HUES64 (cell line): ENCODE data around the gene OSBP.
"Not testable (repeated sequence)": the region's sequence is repeated elsewhere in the genome, so short reads cannot be mapped to it uniquely, and the experiment has no call there.

Experiments
- H3K27ac ChIP-seq: 2 replicates; pipeline ENCODE4 v1.7.0; 2013; ENCODE audit warnings: low read depth, low read length, inconsistent platforms
- H3K27me3 ChIP-seq: 2 replicates; pipeline ENCODE4 v1.6.1; 2013; ENCODE audit warnings: mild to moderate bottlenecking, low read length; ENCODE audit not compliant: insufficient read depth
- H3K36me3 ChIP-seq: 2 replicates; pipeline ENCODE4 v1.6.1; 2013; ENCODE audit warnings: mild to moderate bottlenecking, low read length; ENCODE audit not compliant: insufficient read depth
- H3K4me1 ChIP-seq: 2 replicates; pipeline ENCODE4 v1.6.1; 2013; ENCODE audit warnings: mild to moderate bottlenecking, low read length, moderate library complexity; ENCODE audit not compliant: insufficient read depth
- H3K4me3 ChIP-seq: 2 replicates; pipeline ENCODE4 v1.5.1; 2013; ENCODE audit warnings: mild to moderate bottlenecking, low read length, moderate library complexity
- H3K9ac ChIP-seq: 2 replicates; pipeline ENCODE4 v1.6.1; 2013; ENCODE audit warnings: mild to moderate bottlenecking, low read depth, low read length
- H3K9me3 ChIP-seq: 2 replicates; pipeline ENCODE4 v1.6.1; 2013; ENCODE audit warnings: low read depth, low read length; ENCODE audit not compliant: insufficient read depth
- WGBS: fragments of 150-250, 120-280 bp; methylation state at CpG from one replicate; pipeline ENCODE4 v1.1.7; 2013; ENCODE audit warnings: missing lambda C conversion rate; 5-methylcytosine and 5-hydroxymethylcytosine counted together

OSBP gene

GRCh38 chr11:59551659-59552521 lies 63.7 kb downstream of the OSBP start:
- no peaks in the 10 kb centered on the region for H3K36me3 ChIP-seq
- peak overlapping the region; percentile 73 for H3K4me3 ChIP-seq
- 3% methylated on average over 29 of the region's 30 CpGs for WGBS
- peak overlapping the region; percentile 31; the same call in 1 of the 2 replicates for H3K9ac ChIP-seq
- no peak overlapping the region for H3K27ac ChIP-seq
- no peaks in the 10 kb centered on the region for H3K9me3 ChIP-seq
- no peaks in the 10 kb centered on the region for H3K27me3 ChIP-seq
- peaks cover 10% of the 10 kb centered on the region; the same call in 1 of the 2 replicates for H3K4me1 ChIP-seq

DNA sequence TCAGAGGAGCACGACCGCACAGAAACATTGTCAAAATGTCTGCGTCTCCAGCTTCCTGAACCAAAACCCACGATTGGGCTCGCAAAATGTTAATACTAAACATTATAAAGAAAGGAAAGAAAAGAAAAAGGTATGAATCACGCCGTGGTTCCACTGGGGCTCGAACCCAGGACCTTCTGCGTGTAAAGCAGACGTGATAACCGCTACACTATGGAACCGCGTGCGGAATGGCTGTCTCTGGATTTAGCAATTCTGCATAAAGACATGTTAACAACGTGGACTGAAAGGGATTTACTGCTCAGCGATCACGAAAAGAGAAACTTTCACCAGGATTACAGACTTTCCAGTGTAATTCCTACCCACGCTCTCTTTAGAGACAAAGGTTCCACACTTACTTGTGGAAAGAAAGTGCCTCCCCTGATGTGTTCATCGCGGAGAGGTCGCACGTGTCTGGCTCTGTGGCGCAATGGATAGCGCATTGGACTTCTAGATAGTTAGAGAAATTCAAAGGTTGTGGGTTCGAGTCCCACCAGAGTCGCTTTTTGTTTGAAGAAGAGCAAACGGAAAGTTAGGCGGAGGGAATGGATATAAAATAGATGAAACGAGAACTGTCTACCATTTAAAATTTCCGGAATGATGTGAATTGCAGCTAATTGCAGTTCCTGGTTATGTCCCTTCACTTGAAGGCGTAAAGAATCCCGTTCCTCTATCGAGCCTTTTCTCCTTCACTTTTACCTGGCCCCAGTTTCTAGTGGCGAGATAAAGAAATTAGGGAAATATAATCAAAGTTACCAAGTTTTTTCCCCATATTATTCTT lies 64.5 kb downstream of the OSBP start:
- peak overlapping the region; percentile 55; the same call in 1 of the 2 replicates for H3K27ac ChIP-seq
- H3K9me3 ChIP-seq, result no peaks in the 10 kb centered on the region
- under 1% methylated on average over 33 of the region's 34 CpGs for WGBS

GRCh38 chr11:59550368-59550841 lies 65.2 kb downstream of the OSBP start:
- Histone ChIP-seq H3K9me3 (no peaks in the 10 kb centered on the region), H3K27me3 (no peaks in the 10 kb centered on the region), H3K4me1 (peaks cover 10% of the 10 kb centered on the region; the same call in 1 of the 2 replicates), H3K9ac (peak overlapping the region; percentile 60; the same call in 1 of the 2 replicates), H3K36me3 (no peaks in the 10 kb centered on the region), H3K27ac (peak overlapping the region; percentile 73; the same call in 1 of the 2 replicates), H3K4me3 (peak overlapping the region; percentile 73)
- under 1% methylated on average over 31 of the region's 31 CpGs for WGBS

More for the DNA sequence above, 64.5 kb downstream of the OSBP start:
- Histone ChIP-seq H3K36me3 (no peaks in the 10 kb centered on the region), H3K4me1 (peaks cover 10% of the 10 kb centered on the region; the same call in 1 of the 2 replicates), H3K4me3 (peak overlapping the region; percentile 73), H3K9ac (peak overlapping the region; percentile 60; the same call in 1 of the 2 replicates), H3K27me3 (no peaks in the 10 kb centered on the region)

DNA sequence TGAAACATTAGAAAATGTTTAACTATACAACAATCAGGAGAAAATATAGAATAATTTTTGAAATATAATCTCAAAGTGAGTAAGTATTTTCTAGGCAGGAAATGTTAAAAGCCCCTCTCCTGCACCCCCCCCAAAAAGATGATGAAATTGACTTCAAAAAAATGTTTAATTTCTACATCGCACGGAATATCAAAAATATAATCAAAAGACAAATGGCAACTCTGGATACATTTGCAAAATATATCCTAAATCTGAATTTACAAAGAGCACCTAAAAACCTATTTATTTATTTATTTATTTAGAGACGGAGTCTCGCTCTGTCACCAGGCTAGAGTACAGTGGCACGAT lies 67.3 kb downstream of the OSBP start:
- Histone ChIP-seq H3K4me3 (no peak overlapping the region), H3K9ac (no peak overlapping the region), H3K27ac (peak overlapping the region; percentile 27; the same call in 1 of the 2 replicates), H3K36me3 (no peaks in the 10 kb centered on the region), H3K4me1 (peaks cover 10% of the 10 kb centered on the region; the same call in 1 of the 2 replicates), H3K9me3 (no peaks in the 10 kb centered on the region), H3K27me3 (no peaks in the 10 kb centered on the region)
- 96% methylated on average over 5 of the region's 5 CpGs for WGBS

- not testable (repeated sequence) for H3K9ac ChIP-seq, H3K4me1 ChIP-seq, H3K27me3 ChIP-seq, H3K36me3 ChIP-seq, H3K4me3 ChIP-seq, H3K9me3 ChIP-seq
- peak overlapping the region; percentile 34; the same call in 1 of the 2 replicates for H3K27ac ChIP-seq
- WGBS, result 75% methylated on average over 4 of the region's 5 CpGs
Measured at GRCh38 chr11:59547605-59548308, 67.8 kb downstream of the OSBP start.

GRCh38 chr11:59545179-59546020 lies 70.2 kb downstream of the OSBP start:
- Histone ChIP-seq H3K9ac (no peak overlapping the region), H3K9me3 (no peaks in the 10 kb centered on the region), H3K27me3 (no peaks in the 10 kb centered on the region), H3K4me1 (peaks cover 7% of the 10 kb centered on the region; the same call in 1 of the 2 replicates), H3K4me3 (no peak overlapping the region), H3K27ac (no peak overlapping the region), H3K36me3 (no peaks in the 10 kb centered on the region)
- WGBS, result 91% methylated on average over 24 of the region's 24 CpGs

- H3K27ac ChIP-seq, result no peak overlapping the region
- H3K4me1 ChIP-seq, result peaks cover 7% of the 10 kb centered on the region; the same call in 1 of the 2 replicates
- H3K9me3 ChIP-seq, result no peaks in the 10 kb centered on the region
- H3K36me3 ChIP-seq, result no peaks in the 10 kb centered on the region
- no peaks in the 10 kb centered on the region for H3K27me3 ChIP-seq
- 85% methylated on average over 3 of the region's 3 CpGs for WGBS
- H3K9ac ChIP-seq, result no peak overlapping the region
- no peak overlapping the region for H3K4me3 ChIP-seq
Measured at GRCh38 chr11:59544869-59545178, 70.8 kb downstream of the OSBP start.

DNA sequence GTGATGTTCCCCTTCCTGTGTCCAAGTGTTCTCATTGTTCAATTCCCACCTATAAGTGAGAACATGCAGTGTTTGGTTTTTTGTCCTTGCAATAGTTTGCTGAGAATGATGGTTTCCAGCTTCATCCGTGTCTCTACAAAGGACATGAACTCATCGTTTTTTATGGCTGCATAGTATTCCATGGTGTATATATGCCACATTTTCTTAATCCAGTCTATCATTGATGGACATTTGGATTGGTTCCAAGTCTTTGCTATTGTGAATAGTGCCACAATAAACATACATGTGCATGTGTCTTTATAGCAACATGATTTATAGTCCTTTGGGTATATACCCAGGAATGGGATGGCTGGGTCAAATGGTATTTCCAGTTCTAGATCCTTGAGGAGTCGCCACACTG lies 71.9 kb downstream of the OSBP start:
- not testable (repeated sequence) for H3K9me3 ChIP-seq, H3K4me3 ChIP-seq, H3K36me3 ChIP-seq, H3K27me3 ChIP-seq, H3K27ac ChIP-seq, H3K4me1 ChIP-seq, H3K9ac ChIP-seq
- 100% methylated on average over 2 of the region's 3 CpGs for WGBS

DNA sequence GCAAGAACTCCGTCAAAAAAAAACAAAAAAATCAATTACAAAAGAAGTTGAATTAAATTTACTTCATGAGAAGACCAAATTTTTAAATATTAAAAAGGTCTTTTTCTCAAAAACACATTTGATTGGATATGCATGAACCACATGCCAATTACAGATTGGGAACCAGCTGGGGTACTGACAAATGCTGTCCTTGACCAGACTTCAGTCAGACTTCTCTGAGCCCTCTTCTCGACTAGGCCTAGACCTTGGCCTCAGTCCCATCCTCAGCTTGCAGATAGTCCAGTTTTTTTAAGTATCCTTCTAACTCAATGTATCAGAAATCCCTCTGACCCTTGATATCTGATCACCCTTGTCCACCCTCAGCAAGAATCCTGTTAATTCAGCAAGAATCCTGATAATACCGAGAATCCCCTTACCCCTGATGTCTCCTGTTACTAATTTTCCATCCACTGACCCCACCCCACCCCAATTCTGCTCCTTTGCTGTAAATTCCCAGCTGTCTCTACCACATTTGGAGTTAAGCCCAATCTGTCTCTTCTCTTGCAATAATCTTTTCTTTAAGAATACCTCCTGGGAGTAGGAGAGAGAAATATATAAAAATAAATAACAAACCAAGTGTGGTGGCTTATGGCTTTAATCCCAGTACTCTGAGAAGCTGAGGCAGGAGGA lies 73.3 kb downstream of the OSBP start:
- 93% methylated on average over 3 of the region's 3 CpGs for WGBS
- no peak overlapping the region for H3K9ac ChIP-seq
- no peak overlapping the region for H3K4me3 ChIP-seq
- no peaks in the 10 kb centered on the region for H3K27me3 ChIP-seq
- no peaks in the 10 kb centered on the region for H3K4me1 ChIP-seq
- no peaks in the 10 kb centered on the region for H3K36me3 ChIP-seq
- no peaks in the 10 kb centered on the region for H3K9me3 ChIP-seq
- no peak overlapping the region for H3K27ac ChIP-seq

DNA sequence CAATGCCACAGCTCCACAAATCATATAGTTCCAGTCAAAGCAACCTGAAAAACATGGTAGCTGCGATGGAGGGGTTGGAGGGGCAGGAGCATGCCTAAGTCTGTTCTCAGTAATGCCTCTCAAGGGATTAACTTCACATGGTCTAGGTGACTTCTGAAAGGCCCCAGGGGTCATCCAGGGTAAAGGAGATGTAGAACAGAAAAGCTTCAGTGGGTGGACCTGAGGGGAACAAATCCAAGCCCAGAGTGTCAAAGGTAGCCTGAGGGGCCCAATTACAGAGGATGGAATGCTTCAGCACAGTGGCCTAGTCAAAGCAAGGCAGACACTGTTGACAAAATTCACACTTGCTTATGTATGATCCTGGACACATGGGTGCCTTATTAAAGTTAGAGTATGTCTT lies 80.9 kb downstream of the OSBP start:
- no peak overlapping the region for H3K27ac ChIP-seq
- H3K9ac ChIP-seq, result no peak overlapping the region
- no peaks in the 10 kb centered on the region for H3K9me3 ChIP-seq
- H3K36me3 ChIP-seq, result no peaks in the 10 kb centered on the region
- H3K4me1 ChIP-seq, result no peaks in the 10 kb centered on the region
- 95% methylated on average over 1 of the region's 1 CpG for WGBS
- no peaks in the 10 kb centered on the region for H3K27me3 ChIP-seq
- H3K4me3 ChIP-seq, result no peak overlapping the region
